GM18520 (cell line): ENCODE results near the gene ECE2.
A peak's percentile ranks its signal among the peaks of the same experiment; 100 is the strongest.
"Not testable (repeated sequence)": the region's sequence is repeated elsewhere in the genome, so short reads cannot be mapped to it uniquely, and the experiment has no call there.

Experiments used
- ATAC-seq: cut with Tn5 transposase; IDR thresholded peaks from one replicate; pipeline ENCODE4 v1.9.1; 2021; ENCODE audit not compliant: unreplicated experiment

The ECE2 gene

GRCh38 chr3:184335661-184336546, 60.1 kb downstream of the ECE2 start:
- ATAC-seq, result peak; percentile 64

DNA sequence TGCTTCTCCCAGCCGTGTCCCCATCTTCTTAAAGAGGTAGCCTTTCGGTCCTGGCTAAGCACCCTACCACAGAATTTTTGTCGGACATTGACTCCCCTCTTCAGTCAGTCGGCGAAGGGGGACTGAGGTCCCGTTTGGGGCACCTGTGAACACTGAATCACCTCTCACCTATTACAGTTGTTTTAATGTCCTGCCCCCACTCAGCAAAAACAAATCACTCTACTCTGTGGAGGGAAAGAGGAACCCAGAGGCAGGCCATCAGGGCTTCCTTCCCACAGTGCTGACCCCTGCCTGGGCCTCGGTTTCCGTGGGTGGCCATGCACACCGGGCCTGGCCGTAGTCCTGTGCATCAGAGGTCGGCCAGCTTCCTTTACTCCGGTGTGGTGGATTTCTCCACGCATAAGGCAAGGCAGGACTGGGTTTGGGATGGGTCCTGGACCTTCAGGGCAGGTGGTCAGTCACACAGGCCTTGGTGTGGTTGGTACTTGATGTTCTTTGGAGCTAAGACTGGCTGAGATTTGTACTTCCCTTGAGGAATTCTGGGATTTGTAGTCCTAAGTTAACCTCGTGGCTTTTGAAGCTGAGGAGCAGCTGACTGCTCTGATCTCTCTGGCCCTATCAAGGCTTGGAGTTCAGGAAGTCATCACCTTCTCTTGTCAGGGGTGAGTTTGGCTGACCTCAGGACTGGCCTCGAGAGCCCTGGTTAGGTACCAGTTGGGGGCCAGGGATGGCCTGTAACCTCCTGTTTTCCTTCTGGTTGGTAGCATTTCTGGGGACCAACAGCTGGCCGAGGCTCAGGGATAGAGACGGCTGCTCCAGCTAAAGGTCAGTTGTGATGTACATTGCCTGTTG, 61.0 kb downstream of the ECE2 start:
- ATAC-seq, result no peak

DNA sequence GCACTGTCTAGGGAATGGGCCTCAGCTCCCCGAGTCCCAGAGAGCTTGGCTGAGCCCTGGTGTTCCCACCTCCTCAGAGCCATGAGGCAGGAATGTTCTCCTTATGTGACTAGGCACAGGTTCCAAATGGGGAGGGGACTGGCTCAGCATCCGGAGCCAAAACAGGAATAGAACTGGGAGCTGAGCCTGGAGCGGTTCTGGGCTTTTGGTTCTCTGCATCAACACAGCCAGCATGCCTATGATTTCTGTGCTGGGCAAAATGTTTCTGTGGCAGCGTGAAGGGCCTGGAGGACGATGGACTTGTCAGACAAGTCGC, 61.5 kb downstream of the ECE2 start, which contains the start of gene FAM131A:
Gene FAM131A (plus strand): TSS at position 202 of the 316 bp plus-strand sequence. CDS start 31 bp downstream, at position 233.
- no peak for ATAC-seq

GRCh38 chr3:184337981-184338380, 62.2 kb downstream of the ECE2 start:
- ATAC-seq, result no peak

- ATAC-seq, result no peak
These were observed 62.7 kb downstream of the ECE2 start for GRCh38 chr3:184338511-184338945.

DNA sequence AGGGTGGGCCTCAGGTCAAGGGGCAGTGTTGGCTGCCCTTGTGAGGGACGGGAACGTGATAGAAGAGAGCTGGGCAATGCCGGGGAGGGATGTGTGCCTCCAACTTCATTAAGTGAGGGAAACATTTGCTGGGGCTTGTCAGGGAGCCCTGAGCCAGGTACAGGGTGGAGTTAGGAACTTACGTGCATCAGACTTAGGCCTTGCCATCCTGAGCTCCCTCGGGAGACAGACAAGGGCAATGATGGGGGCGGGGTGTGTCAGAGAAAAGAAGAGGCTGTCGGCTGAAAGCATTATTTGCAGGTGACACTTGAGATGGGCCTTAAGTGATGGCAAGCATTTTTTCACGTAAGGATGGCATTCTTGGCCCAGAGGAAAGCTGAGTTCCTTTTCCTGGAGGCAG, 63.2 kb downstream of the ECE2 start:
- ATAC-seq, result no peak

- ATAC-seq, result not testable (repeated sequence)
These were observed 63.8 kb downstream of the ECE2 start for GRCh38 chr3:184339451-184340135.

- no peak for ATAC-seq
These were observed 66.1 kb downstream of the ECE2 start for GRCh38 chr3:184341925-184342324.
